ENCODE results near the gene PAX3. TPM values are rescaled to one million over a fixed set of nuclear protein-coding genes. Genes with fewer than 3 reads are reported as not detected.

The PAX3 gene
- total RNA-seq, 4 donors from 2014 or later: not detected

DNA sequence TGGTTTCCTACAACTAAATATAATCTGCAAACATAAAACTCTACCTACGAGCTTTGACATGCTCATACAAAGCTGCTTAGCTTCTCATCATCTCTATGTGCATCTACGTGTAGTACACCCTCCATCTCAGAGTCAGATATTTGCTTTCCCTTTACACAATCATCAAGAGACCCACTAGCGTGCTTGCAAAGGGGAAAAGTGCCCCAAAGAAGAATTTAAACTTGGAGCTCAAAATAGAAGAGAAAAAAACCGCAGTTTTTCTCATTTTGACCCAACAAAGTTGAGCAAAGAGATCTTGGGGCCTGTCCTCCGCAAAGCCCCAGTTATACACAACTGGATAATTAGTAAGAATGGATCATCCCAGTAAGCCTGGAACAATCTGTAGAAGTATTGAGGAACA is 104.1 kb downstream of the PAX3 start:
- H3K27me3 ChIP-seq: no peaks in the 10 kb centered on the region
- DNase-seq: no peak
- no peak overlapping the region for H3K27ac ChIP-seq
- H3K9me3 ChIP-seq: no peaks in the 10 kb centered on the region
- H3K36me3 ChIP-seq: no peaks in the 10 kb centered on the region
- TF ChIP-seq, protein P1, sequence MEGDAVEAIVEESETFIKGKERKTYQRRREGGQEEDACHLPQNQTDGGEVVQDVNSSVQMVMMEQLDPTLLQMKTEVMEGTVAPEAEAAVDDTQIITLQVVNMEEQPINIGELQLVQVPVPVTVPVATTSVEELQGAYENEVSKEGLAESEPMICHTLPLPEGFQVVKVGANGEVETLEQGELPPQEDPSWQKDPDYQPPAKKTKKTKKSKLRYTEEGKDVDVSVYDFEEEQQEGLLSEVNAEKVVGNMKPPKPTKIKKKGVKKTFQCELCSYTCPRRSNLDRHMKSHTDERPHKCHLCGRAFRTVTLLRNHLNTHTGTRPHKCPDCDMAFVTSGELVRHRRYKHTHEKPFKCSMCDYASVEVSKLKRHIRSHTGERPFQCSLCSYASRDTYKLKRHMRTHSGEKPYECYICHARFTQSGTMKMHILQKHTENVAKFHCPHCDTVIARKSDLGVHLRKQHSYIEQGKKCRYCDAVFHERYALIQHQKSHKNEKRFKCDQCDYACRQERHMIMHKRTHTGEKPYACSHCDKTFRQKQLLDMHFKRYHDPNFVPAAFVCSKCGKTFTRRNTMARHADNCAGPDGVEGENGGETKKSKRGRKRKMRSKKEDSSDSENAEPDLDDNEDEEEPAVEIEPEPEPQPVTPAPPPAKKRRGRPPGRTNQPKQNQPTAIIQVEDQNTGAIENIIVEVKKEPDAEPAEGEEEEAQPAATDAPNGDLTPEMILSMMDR (IDR thresholded peaks at IDR 0.05): no peak
- no peak for TF ChIP-seq POLR2A (IDR thresholded peaks at IDR 0.05)
- no peak overlapping the region for H3K4me3 ChIP-seq
- no peaks in the 10 kb centered on the region for H3K4me1 ChIP-seq

DNA sequence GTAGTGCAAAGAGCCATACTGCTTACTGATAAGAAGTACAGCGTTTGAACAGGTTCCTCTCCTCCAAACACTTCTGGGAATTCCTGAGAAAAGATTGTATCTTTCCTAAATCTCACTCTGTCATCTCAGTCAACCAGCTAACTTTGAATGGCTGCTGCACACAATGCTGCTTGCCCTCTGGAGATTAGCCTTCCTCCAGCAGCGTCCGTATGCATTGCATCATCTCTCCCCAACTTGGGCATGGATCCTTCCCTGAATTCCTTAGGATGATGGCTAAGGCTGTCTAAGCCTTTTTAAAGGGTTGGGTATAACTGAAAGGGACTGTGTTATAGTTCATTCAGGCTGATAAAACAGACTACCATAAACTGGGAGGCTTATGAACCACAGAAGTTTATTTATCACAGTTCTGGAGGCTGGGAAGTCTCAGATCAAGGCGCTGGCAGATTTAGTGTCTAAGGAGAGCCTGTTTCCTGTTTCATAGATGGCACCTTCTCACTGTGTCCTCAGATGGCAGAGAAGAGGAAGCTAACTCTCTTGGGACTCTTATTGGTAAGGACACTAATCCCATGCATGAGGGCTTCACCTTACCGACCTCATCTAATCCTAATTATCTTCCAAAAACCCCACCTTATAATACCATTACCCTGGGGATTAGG is 105.3 kb downstream of the PAX3 start:
- H3K27me3 ChIP-seq: no peaks in the 10 kb centered on the region
- no peak overlapping the region for H3K27ac ChIP-seq
- H3K36me3 ChIP-seq: no peaks in the 10 kb centered on the region
- no peak overlapping the region for H3K4me3 ChIP-seq
- no peaks in the 10 kb centered on the region for H3K4me1 ChIP-seq
- DNase-seq: no peak
- TF ChIP-seq, protein P1 (IDR thresholded peaks at IDR 0.05): no peak
- no peak for TF ChIP-seq POLR2A (IDR thresholded peaks at IDR 0.05)
- no peaks in the 10 kb centered on the region for H3K9me3 ChIP-seq

DNA sequence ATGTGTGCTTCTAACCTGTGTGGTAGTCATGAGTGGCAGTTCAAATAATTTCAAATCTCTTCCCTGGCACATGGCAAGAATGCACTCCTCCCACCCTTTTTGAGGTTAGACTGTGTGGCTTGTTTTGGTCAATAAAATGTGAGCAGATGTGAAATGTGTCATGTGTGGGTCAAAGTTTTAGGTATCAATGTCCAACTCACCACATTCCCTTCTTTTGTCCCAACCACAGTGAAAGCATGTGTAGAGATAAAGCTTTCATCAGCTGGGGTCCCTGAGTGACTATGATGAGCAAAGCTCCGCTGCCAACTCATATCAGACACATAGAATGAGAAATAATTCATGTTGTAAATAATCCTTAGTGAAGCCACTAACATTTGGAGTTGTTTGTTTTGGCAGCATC is 118.2 kb downstream of the PAX3 start:
- TF ChIP-seq, protein P1 (IDR thresholded peaks at IDR 0.05): no peak
- TF ChIP-seq POLR2A (IDR thresholded peaks at IDR 0.05): no peak
- DNase-seq: no peak
- H3K27me3 ChIP-seq: no peaks in the 10 kb centered on the region
- no peaks in the 10 kb centered on the region for H3K4me1 ChIP-seq
- H3K36me3 ChIP-seq: no peaks in the 10 kb centered on the region
- H3K9me3 ChIP-seq: no peaks in the 10 kb centered on the region
- no peak overlapping the region for H3K4me3 ChIP-seq
- no peak overlapping the region for H3K27ac ChIP-seq

DNA sequence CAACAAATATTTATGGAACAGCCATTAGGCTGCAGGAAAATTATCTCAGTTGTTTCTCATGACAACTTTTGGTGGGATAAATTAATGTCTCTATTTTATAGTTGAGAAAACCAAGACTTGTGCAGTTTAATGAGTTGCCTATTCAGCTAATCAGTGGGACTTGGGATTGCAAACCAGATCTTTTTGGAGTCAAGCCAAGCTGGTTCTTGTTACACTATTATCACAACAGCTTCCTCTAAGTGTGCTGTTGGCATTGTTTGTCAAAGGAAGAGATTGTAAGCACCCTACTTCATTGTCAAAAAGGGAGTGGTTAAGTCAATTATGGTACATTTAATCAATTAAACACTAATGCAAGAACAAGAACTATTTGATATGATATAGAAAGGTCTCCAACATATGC is 119.2 kb downstream of the PAX3 start:
- Histone ChIP-seq H3K9me3 (no peaks in the 10 kb centered on the region), H3K4me3 (no peak overlapping the region), H3K36me3 (no peaks in the 10 kb centered on the region), H3K27me3 (no peaks in the 10 kb centered on the region), H3K27ac (no peak overlapping the region), H3K4me1 (no peaks in the 10 kb centered on the region)
- DNase-seq: no peak
- TF ChIP-seq, protein P1 (IDR thresholded peaks at IDR 0.05): no peak
- no peak for TF ChIP-seq POLR2A (IDR thresholded peaks at IDR 0.05)

DNA sequence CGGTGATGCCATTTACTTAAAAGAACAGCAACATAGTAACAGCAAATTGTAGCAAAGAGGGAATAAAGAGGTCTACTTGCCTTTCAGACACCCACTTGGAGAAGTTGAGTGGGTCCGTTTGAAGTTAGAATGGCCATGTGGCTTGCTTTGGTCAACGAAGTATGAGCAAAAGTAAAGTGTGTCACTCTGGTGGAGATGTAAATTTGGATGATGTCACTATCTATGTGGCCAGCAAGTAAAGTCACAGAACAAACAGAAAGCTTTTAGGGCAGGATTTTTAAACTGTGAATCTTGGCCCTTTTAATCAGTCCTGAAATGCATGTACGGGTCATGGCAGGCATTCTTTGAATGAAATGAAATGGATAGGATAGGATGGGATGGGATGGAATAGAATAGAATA is 120.3 kb downstream of the PAX3 start:
- no peak for DNase-seq
- no peaks in the 10 kb centered on the region for H3K4me1 ChIP-seq
- no peaks in the 10 kb centered on the region for H3K27me3 ChIP-seq
- no peak for TF ChIP-seq POLR2A (IDR thresholded peaks at IDR 0.05)
- TF ChIP-seq, protein P1 (IDR thresholded peaks at IDR 0.05): no peak
- H3K9me3 ChIP-seq: no peaks in the 10 kb centered on the region
- H3K4me3 ChIP-seq: no peak overlapping the region
- H3K27ac ChIP-seq: no peak overlapping the region
- H3K36me3 ChIP-seq: no peaks in the 10 kb centered on the region

DNA sequence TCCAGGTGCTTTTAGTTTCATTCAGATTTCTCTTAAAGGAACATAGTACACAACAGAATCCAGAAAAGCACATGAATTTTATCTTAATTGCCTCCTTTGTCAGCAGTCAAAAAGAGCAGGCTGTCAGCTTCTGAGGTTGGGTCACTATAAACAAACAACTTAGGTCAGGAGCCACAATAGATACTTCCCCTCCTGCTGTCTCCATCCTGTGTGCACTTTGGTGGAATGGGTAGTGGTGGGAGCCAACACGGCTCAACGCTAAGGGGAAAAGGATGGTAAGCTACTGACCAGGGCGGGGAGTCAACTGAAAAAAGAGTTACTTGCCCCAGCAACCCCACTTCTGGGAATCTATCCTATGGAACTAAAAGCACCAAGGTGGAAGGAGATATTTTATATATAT is 121.9 kb downstream of the PAX3 start:
- Histone ChIP-seq H3K27me3 (no peaks in the 10 kb centered on the region), H3K27ac (no peak overlapping the region), H3K4me3 (no peak overlapping the region), H3K4me1 (no peaks in the 10 kb centered on the region), H3K9me3 (no peaks in the 10 kb centered on the region), H3K36me3 (no peaks in the 10 kb centered on the region)
- no peak for DNase-seq
- TF ChIP-seq, protein P1 (IDR thresholded peaks at IDR 0.05): no peak
- TF ChIP-seq POLR2A (IDR thresholded peaks at IDR 0.05): no peak

Measured in Peyer's patch (tissue), 4 donors.